Endothelial cell of umbilical vein (primary cell): ENCODE data around the gene ARHGEF28. TPM values are rescaled to one million over a fixed set of nuclear protein-coding genes. Genes with fewer than 3 reads are reported as not detected.

ENCODE experiments used
- BruUV-seq: library from RNA; stranded (reverse); fragments of 400-500 nt; replicated peaks from 2 replicates; lab custom pipeline; 2021; lab: Mats Ljungman, UMichigan
- CTCF ChIA-PET: fragments of 300-600, 350-600 bp; sonication (Branson Sonifier 250); formaldehyde crosslinking; loops from one replicate; lab custom pipeline; 2021; ENCODE audit warnings: antibody characterized with exemption, inconsistent platforms; lab: Charles Lee
- POLR2A ChIA-PET: fragments of 300-600, 350-600 bp; sonication (Branson Sonifier 250); formaldehyde crosslinking; loops from one replicate; lab custom pipeline; 2021; ENCODE audit warnings: antibody characterized with exemption, inconsistent platforms; lab: Charles Lee
- DNase-seq: peaks from one replicate; pipeline ENCODE4 v3.0.0-alpha.2; 2011; ENCODE audit warnings: low read depth, low spot score
- FAIRE-seq: peaks from 2 replicates; lab custom pipeline; 2011; peaks lifted over from hg19 to GRCh38; lab: Jason Lieb, UNC
- H2AFZ ChIP-seq: 2 replicates; pipeline ENCODE4 v1.6.0; 2012; ENCODE audit warnings: low read depth, low read length, control low read depth, inconsistent platforms
- H3K27ac ChIP-seq: 2 replicates; pipeline ENCODE4 v1.5.1; 2011; ENCODE audit warnings: low read depth, mild to moderate bottlenecking, control low read depth, low read length, moderate library complexity; ENCODE audit not compliant: insufficient read depth
- H3K27me3 ChIP-seq, 2 experiments: 2 replicates each; pipeline versions ENCODE4 v1.6.0 to v1.6.1; 2011; ENCODE audit warnings: low read length in 2 of 2, mixed read lengths in 1 of 2; ENCODE audit not compliant: control insufficient read depth in 2 of 2, insufficient read depth in 2 of 2
- H3K36me3 ChIP-seq, 2 experiments: 2 replicates in 1 of 2; 3 replicates in 1 of 2; pipeline ENCODE4 v1.5.1; 2011; ENCODE audit warnings: low read length in 2 of 2, mild to moderate bottlenecking in 1 of 2, moderate library complexity in 1 of 2; ENCODE audit not compliant: control insufficient read depth in 2 of 2, insufficient read depth in 2 of 2; ENCODE audit errors: extremely low read depth in 1 of 2
- H3K4me1 ChIP-seq: 3 replicates; pipeline ENCODE4 v1.5.1; 2011; ENCODE audit warnings: mild to moderate bottlenecking, low read length; ENCODE audit not compliant: control insufficient read depth, insufficient read depth; ENCODE audit errors: extremely low read depth
- H3K4me2 ChIP-seq: 2 replicates; pipeline ENCODE4 v1.6.1; 2011; ENCODE audit warnings: low read length, control low read depth, mixed read lengths; ENCODE audit not compliant: insufficient read depth
- H3K4me3 ChIP-seq, 3 experiments: fragments of 200-600 bp in 1 of 3; sonication (generic), shearing (Covaris generic) in 1 of 3; replicated peaks in 1 of 3; 2 replicates each; pipeline ENCODE4 v1.5.1; 2011 to 2016; ENCODE audit warnings: control low read depth in 3 of 3, low read length in 3 of 3, mild to moderate bottlenecking in 2 of 3, inconsistent platforms in 1 of 3, low read depth in 1 of 3, moderate library complexity in 1 of 3; ENCODE audit not compliant: insufficient read depth in 1 of 3
- H3K79me2 ChIP-seq: 2 replicates; pipeline ENCODE4 v1.6.0; 2012; ENCODE audit warnings: low read length, inconsistent platforms; ENCODE audit not compliant: control insufficient read depth, insufficient read depth
- H3K9ac ChIP-seq: replicated peaks from 2 replicates; pipeline ENCODE3; 2011; ENCODE audit warnings: low read length, control low read depth; ENCODE audit not compliant: insufficient read depth; ENCODE audit errors: extremely low read depth
- H3K9me1 ChIP-seq: replicated peaks from 3 replicates; pipeline ENCODE4 v1.6.0; 2011; ENCODE audit warnings: mild to moderate bottlenecking, low read length; ENCODE audit not compliant: control insufficient read depth, insufficient read depth; ENCODE audit errors: extremely low read depth
- H3K9me3 ChIP-seq: replicated peaks from 2 replicates; pipeline ENCODE4 v1.5.1; 2012; ENCODE audit warnings: low read length, inconsistent platforms; ENCODE audit not compliant: control insufficient read depth, insufficient read depth
- H4K20me1 ChIP-seq: replicated peaks from 2 replicates; pipeline ENCODE3; 2011; ENCODE audit warnings: mild to moderate bottlenecking, low read length; ENCODE audit not compliant: control insufficient read depth, insufficient read depth; ENCODE audit errors: extremely low read depth
- CTCF ChIP-seq, 2 donors: IDR thresholded peaks; 1 replicate in 1 of 2; 2 replicates in 1 of 2; pipeline ENCODE4 v1.5.1; 2011; ENCODE audit warnings: low read length in 2 of 2, mild to moderate bottlenecking in 2 of 2, moderate library complexity in 2 of 2, control low read depth in 1 of 2, inconsistent platforms in 1 of 2, low read depth in 1 of 2; ENCODE audit not compliant: insufficient read depth in 1 of 2; ENCODE audit errors: extremely low read depth in 1 of 2
- EZH2 ChIP-seq: IDR thresholded peaks from 2 replicates; pipeline ENCODE4 v1.6.1; 2012; ENCODE audit warnings: borderline replicate concordance, low read depth, mild to moderate bottlenecking, moderate library complexity, low read length, inconsistent platforms; ENCODE audit not compliant: severe bottlenecking
- FOS ChIP-seq: IDR thresholded peaks from 2 replicates; pipeline ENCODE4 v1.6.1; 2011; ENCODE audit warnings: mild to moderate bottlenecking, low read length, moderate library complexity, borderline replicate concordance; ENCODE audit not compliant: insufficient read depth
- GATA2 ChIP-seq: IDR thresholded peaks from 2 replicates; pipeline ENCODE4 v1.7.0; 2011; ENCODE audit warnings: low read depth, mild to moderate bottlenecking, moderate library complexity, mixed read lengths, low read length; ENCODE audit not compliant: insufficient read length, insufficient read depth
- JUN ChIP-seq: IDR thresholded peaks from 2 replicates; pipeline ENCODE4 v1.6.1; 2011; ENCODE audit warnings: borderline replicate concordance, low read depth; ENCODE audit not compliant: insufficient read length, insufficient read depth
- MYC ChIP-seq: IDR thresholded peaks from one replicate; pipeline ENCODE4 v1.6.1; 2011; ENCODE audit warnings: mild to moderate bottlenecking, low read depth, low read length
- POLR2A ChIP-seq: IDR thresholded peaks from 2 replicates; pipeline ENCODE4 v1.6.1; 2012; ENCODE audit warnings: low read depth, mild to moderate bottlenecking, control low read depth, low read length
- POLR2AphosphoS5 ChIP-seq: IDR thresholded peaks from 2 replicates; pipeline ENCODE4 v1.6.1; 2012; ENCODE audit warnings: low read depth, mild to moderate bottlenecking, control low read depth, low read length, moderate library complexity; ENCODE audit not compliant: insufficient read depth
- dilution Hi-C: fragments of 300-500 bp; cut with MboI; formaldehyde crosslinking; loops from one replicate; pipeline ENCODE4 v1.15.0; 2019; ENCODE audit warnings: low sequenced_read_pairs; ENCODE audit not compliant: extremely low pct_ligation_motif_present
- intact Hi-C: fragments of 100-400 bp; cut with micrococcal nuclease; formaldehyde crosslinking; loops from one replicate; pipeline ENCODE4 v1.10.0; 2022
- polyA plus RNA-seq, 4 experiments: library from polyadenylated mRNA; depleted of rRNA in 3 of 4; stranded (reverse) in 3 of 4; unstranded in 1 of 4; fragments of >200 nt; gene quantifications; 2 replicates each; pipeline versions ENCODE4 v1.2.1 to v1.2.3, GENCODE V29; 2011 to 2012; ENCODE audit warnings: missing spikeins in 1 of 4
- total RNA-seq: library from RNA; stranded (reverse); gene quantifications from 2 replicates; pipeline ENCODE4 v1.2.3, GENCODE V29; 2021
- TF ChIP-seq, protein P1 (sequence below): IDR thresholded peaks from 2 replicates; pipeline ENCODE4 v1.6.1; 2011; ENCODE audit not compliant: insufficient read depth, insufficient read length

ARHGEF28 gene
- total and polyA plus RNA-seq, 2 donors (not counting 3 experiments of a cell fraction or from before 2014, with no cell fraction given): 29.5 to 108 TPM

DNA sequence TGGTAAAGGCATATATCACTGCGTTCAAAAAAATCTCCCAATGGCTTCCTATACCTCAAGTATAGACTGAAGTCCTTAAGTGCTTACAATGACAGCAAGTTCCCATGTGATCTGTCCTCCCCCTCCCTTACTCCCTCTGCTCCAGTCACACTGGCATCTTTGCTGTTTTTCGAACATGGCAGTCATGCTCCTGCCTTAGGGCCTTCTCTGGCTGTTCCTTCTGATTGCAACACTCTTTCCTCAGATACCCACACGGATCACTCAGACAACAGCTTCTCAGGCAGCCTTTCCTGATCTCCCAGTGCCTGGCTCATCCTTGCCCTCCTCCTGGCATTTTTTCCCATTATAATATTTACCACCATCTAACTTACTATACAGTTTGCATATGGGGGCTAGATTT lies 232.8 kb downstream of the ARHGEF28 start:
- POLR2A ChIA-PET: no interaction called here
- H3K4me2 ChIP-seq: no peak overlapping the region
- H3K9ac ChIP-seq: no peak overlapping the region
- no peak for FAIRE-seq
- dilution Hi-C loops (no loop called here), intact Hi-C loops (loop anchor here (10.0 kb wide), 1 partner anchor 264 kb away; no protein-coding TSS in a partner anchor)
- no peaks in the 10 kb centered on the region for H3K9me1 ChIP-seq
- CTCF ChIA-PET: no interaction called here
- no peaks in the 10 kb centered on the region for H3K9me3 ChIP-seq
- TF ChIP-seq, protein P1, sequence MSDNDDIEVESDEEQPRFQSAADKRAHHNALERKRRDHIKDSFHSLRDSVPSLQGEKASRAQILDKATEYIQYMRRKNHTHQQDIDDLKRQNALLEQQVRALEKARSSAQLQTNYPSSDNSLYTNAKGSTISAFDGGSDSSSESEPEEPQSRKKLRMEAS: no peak
- TF ChIP-seq JUN: no peak
- no peak for TF ChIP-seq MYC
- no peak for TF ChIP-seq EZH2
- no peak for TF ChIP-seq GATA2
- no peak for TF ChIP-seq POLR2AphosphoS5
- TF ChIP-seq FOS: no peak
- TF ChIP-seq POLR2A: no peak
- no peak for TF ChIP-seq CTCF (IDR thresholded peaks at IDR 0.05; ENCODE audit: extremely low read depth in 1 of 2, insufficient read depth in 1 of 2, low read depth in 1 of 2, low read length in 2 of 2)
- H3K4me1 ChIP-seq: peaks cover 16% of the 10 kb centered on the region
- H3K79me2 ChIP-seq: peaks cover 2% of the 10 kb centered on the region
- H3K36me3 ChIP-seq: peaks cover 18 to 20% of the 10 kb centered on the region in 2 experiments
- H4K20me1 ChIP-seq: peaks cover 3% of the 10 kb centered on the region
- no peak for DNase-seq
- H3K27me3 ChIP-seq: no peaks in the 10 kb centered on the region
- no TSS peak for BruUV-seq
- no peak overlapping the region for H2AFZ ChIP-seq
- no peak overlapping the region for H3K4me3 ChIP-seq
- no peak overlapping the region for H3K27ac ChIP-seq
